HG02571 (cell line): ENCODE measurements around the gene SCARB1.

ENCODE experiments used
- ATAC-seq: cut with Tn5 transposase; IDR thresholded peaks from one replicate; pipeline ENCODE4 v1.9.1; 2021; ENCODE audit warnings: mild to moderate bottlenecking, moderate library complexity; ENCODE audit not compliant: unreplicated experiment

Gene SCARB1

GRCh38 chr12:124804011-124804621 lies 59.5 kb downstream of the SCARB1 start:
- ATAC-seq: no peak

- no peak for ATAC-seq
Observed at GRCh38 chr12:124802361-124802760, 61.3 kb downstream of the SCARB1 start.

GRCh38 chr12:124800506-124800905 lies 63.2 kb downstream of the SCARB1 start:
- ATAC-seq: no peak

GRCh38 chr12:124797321-124797720 lies 66.3 kb downstream of the SCARB1 start:
- ATAC-seq: no peak

- no peak for ATAC-seq
Observed at GRCh38 chr12:124796303-124796960, 67.2 kb downstream of the SCARB1 start.

GRCh38 chr12:124795081-124795948 lies 68.3 kb downstream of the SCARB1 start:
- ATAC-seq: no peak

GRCh38 chr12:124792961-124793441 lies 70.7 kb downstream of the SCARB1 start:
- no peak for ATAC-seq

- ATAC-seq: no peak
Observed at GRCh38 chr12:124792156-124792555, 71.5 kb downstream of the SCARB1 start.

- no peak for ATAC-seq
Observed at GRCh38 chr12:124790650-124791400, 72.8 kb downstream of the SCARB1 start.

- ATAC-seq: no peak
Observed at GRCh38 chr12:124788936-124789555, 74.6 kb downstream of the SCARB1 start.

GRCh38 chr12:124786061-124786964 lies 77.4 kb downstream of the SCARB1 start:
- no peak for ATAC-seq

GRCh38 chr12:124784871-124785572 lies 78.6 kb downstream of the SCARB1 start:
- ATAC-seq: no peak

GRCh38 chr12:124783087-124783486 lies 80.6 kb downstream of the SCARB1 start:
- ATAC-seq: no peak

- ATAC-seq: no peak
Observed at GRCh38 chr12:124782132-124782531, 81.5 kb downstream of the SCARB1 start.

GRCh38 chr12:124780752-124781685 lies 82.6 kb downstream of the SCARB1 start:
- no peak for ATAC-seq

GRCh38 chr12:124780336-124780735 lies 83.3 kb downstream of the SCARB1 start:
- ATAC-seq: no peak
